ENCODE data around the gene HGS.
"Not testable (repeated sequence)": the region's sequence is repeated elsewhere in the genome, so short reads cannot be mapped to it uniquely, and the experiment has no call there.

The HGS gene

GRCh38 chr17:81737947-81738800 lies 54.4 kb downstream of the HGS start:
- peaks cover 8% of the 10 kb centered on the region for H3K4me1 ChIP-seq (ENCODE audit: insufficient read depth, poor library complexity, severe bottlenecking)
- H3K27ac ChIP-seq (ENCODE audit: poor library complexity, severe bottlenecking) = no peak overlapping the region
- DNase-seq (ENCODE audit: low spot score) (peak; percentile 61), ATAC-seq (ENCODE audit: low read depth) (no peak)
- no peaks in the 10 kb centered on the region for H3K27me3 ChIP-seq (ENCODE audit: insufficient read depth, poor library complexity, severe bottlenecking)
- no peaks in the 10 kb centered on the region for H3K36me3 ChIP-seq (ENCODE audit: low read depth)
- no peaks in the 10 kb centered on the region for H3K9me3 ChIP-seq (ENCODE audit: severe bottlenecking)
- TF ChIP-seq, protein P1, sequence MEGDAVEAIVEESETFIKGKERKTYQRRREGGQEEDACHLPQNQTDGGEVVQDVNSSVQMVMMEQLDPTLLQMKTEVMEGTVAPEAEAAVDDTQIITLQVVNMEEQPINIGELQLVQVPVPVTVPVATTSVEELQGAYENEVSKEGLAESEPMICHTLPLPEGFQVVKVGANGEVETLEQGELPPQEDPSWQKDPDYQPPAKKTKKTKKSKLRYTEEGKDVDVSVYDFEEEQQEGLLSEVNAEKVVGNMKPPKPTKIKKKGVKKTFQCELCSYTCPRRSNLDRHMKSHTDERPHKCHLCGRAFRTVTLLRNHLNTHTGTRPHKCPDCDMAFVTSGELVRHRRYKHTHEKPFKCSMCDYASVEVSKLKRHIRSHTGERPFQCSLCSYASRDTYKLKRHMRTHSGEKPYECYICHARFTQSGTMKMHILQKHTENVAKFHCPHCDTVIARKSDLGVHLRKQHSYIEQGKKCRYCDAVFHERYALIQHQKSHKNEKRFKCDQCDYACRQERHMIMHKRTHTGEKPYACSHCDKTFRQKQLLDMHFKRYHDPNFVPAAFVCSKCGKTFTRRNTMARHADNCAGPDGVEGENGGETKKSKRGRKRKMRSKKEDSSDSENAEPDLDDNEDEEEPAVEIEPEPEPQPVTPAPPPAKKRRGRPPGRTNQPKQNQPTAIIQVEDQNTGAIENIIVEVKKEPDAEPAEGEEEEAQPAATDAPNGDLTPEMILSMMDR (IDR thresholded peaks at IDR 0.05; ENCODE audit: poor library complexity, severe bottlenecking) = no peak
- H3K4me3 ChIP-seq (ENCODE audit: severe bottlenecking) = no peak overlapping the region

DNA sequence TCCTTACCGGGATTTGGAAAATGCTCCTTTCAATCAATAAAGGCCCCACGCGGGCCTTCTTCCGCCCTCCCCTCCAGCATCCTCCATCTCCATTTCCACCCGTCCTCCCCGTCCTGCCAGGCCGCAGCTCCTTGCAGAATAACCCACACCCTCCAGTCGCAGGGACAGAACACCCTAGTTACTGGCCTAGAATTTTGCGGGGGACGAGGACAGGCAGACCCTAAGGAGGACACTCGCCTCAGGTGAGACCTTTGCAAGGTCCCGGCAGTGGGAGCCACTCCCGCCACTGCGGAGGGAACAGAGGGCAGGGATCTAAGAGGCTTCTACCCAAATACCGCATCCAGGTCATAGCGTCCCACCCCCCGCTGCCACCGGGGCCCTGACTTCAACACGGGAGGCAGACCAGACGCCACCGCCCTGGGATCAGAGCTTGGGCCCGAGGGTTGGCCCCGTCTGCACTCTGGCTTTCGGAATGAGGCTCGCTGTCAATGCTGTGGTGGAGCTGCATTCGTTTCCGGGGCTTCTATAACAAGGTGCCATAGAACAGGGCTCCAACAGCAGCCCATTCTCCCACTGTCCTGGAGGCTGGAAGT lies 55.1 kb downstream of the HGS start:
- ATAC-seq (ENCODE audit: low read depth) (no peak), DNase-seq (ENCODE audit: low spot score) (peak; percentile 68)
- Histone ChIP-seq H3K36me3 (ENCODE audit: low read depth) (no peaks in the 10 kb centered on the region), H3K27ac (ENCODE audit: poor library complexity, severe bottlenecking) (no peak overlapping the region), H3K9me3 (ENCODE audit: severe bottlenecking) (no peaks in the 10 kb centered on the region), H3K4me1 (ENCODE audit: insufficient read depth, poor library complexity, severe bottlenecking) (peaks cover 8% of the 10 kb centered on the region), H3K4me3 (ENCODE audit: severe bottlenecking) (no peak overlapping the region), H3K27me3 (ENCODE audit: insufficient read depth, poor library complexity, severe bottlenecking) (no peaks in the 10 kb centered on the region)
- TF ChIP-seq, protein P1 (IDR thresholded peaks at IDR 0.05; ENCODE audit: poor library complexity, severe bottlenecking) = no peak

- not testable (repeated sequence) for ATAC-seq (ENCODE audit: low read depth); H3K4me3 ChIP-seq (ENCODE audit: severe bottlenecking); H3K27ac ChIP-seq (ENCODE audit: poor library complexity, severe bottlenecking); H3K4me1 ChIP-seq (ENCODE audit: insufficient read depth, poor library complexity, severe bottlenecking); H3K9me3 ChIP-seq (ENCODE audit: severe bottlenecking); H3K27me3 ChIP-seq (ENCODE audit: insufficient read depth, poor library complexity, severe bottlenecking); H3K36me3 ChIP-seq (ENCODE audit: low read depth)
- DNase-seq (ENCODE audit: low spot score) = peak; percentile 36
Observed at GRCh38 chr17:81739593-81739992, 55.8 kb downstream of the HGS start.

GRCh38 chr17:81740395-81740961 lies 56.7 kb downstream of the HGS start:
- Histone ChIP-seq H3K4me1 (ENCODE audit: insufficient read depth, poor library complexity, severe bottlenecking) (peaks cover 8% of the 10 kb centered on the region), H3K27me3 (ENCODE audit: insufficient read depth, poor library complexity, severe bottlenecking) (no peaks in the 10 kb centered on the region), H3K36me3 (ENCODE audit: low read depth) (no peaks in the 10 kb centered on the region), H3K9me3 (ENCODE audit: severe bottlenecking) (no peaks in the 10 kb centered on the region), H3K4me3 (ENCODE audit: severe bottlenecking) (no peak overlapping the region), H3K27ac (ENCODE audit: poor library complexity, severe bottlenecking) (no peak overlapping the region)
- ATAC-seq (ENCODE audit: low read depth) (no peak), DNase-seq (ENCODE audit: low spot score) (peak; percentile 67)
- TF ChIP-seq, protein P1 (IDR thresholded peaks at IDR 0.05; ENCODE audit: poor library complexity, severe bottlenecking) = no peak

GRCh38 chr17:81741049-81741593 lies 57.3 kb downstream of the HGS start:
- Histone ChIP-seq H3K4me3 (ENCODE audit: severe bottlenecking) (no peak overlapping the region), H3K36me3 (ENCODE audit: low read depth) (no peaks in the 10 kb centered on the region), H3K4me1 (ENCODE audit: insufficient read depth, poor library complexity, severe bottlenecking) (peaks cover 3% of the 10 kb centered on the region), H3K9me3 (ENCODE audit: severe bottlenecking) (no peaks in the 10 kb centered on the region), H3K27me3 (ENCODE audit: insufficient read depth, poor library complexity, severe bottlenecking) (no peaks in the 10 kb centered on the region), H3K27ac (ENCODE audit: poor library complexity, severe bottlenecking) (no peak overlapping the region)
- TF ChIP-seq, protein P1 (IDR thresholded peaks at IDR 0.05; ENCODE audit: poor library complexity, severe bottlenecking) = no peak
- peak; percentile 45 for ATAC-seq (ENCODE audit: low read depth)
- DNase-seq (ENCODE audit: low spot score) = peak; percentile 66

Measured in RWPE2 (cell line).